Retinal pigment epithelial cell (primary cell): ENCODE measurements around the gene RIN1.

Experiments
- DNase-seq: peaks from one replicate; pipeline ENCODE4 v3.0.0-alpha.2; 2010; ENCODE audit warnings: low read depth
- H3K4me3 ChIP-seq: 2 replicates; pipeline ENCODE4 v1.5.1; 2011; ENCODE audit warnings: mild to moderate bottlenecking, low read length, control low read depth, moderate library complexity
- TF ChIP-seq, protein P1 (sequence below): conservative IDR thresholded peaks from 2 replicates; pipeline ENCODE4 v1.5.1; 2011; ENCODE audit warnings: low read depth, low read length, control low read depth, inconsistent platforms

RIN1 gene

DNA sequence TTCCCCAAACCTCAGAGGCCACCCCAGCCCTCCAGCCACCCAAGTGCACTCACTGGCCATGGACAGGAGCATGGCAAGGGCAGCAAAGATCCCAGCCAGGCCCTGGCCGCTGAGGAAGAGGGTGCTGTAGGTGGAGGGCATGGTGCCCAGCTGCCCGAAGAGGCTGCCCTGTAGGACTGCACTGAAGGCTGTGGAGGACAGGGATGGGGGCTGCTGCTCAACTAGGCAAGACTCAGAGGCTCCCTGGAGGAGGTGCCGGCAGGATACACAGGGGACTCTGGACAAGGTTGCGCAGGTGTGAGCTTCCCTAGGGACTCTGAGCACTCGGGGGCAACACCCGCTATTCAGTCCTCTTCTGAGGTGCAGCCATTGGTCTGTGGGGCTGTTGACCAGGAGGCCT, 32.2 kb upstream of the RIN1 start:
- DNase-seq, result no peak
- TF ChIP-seq, protein P1, sequence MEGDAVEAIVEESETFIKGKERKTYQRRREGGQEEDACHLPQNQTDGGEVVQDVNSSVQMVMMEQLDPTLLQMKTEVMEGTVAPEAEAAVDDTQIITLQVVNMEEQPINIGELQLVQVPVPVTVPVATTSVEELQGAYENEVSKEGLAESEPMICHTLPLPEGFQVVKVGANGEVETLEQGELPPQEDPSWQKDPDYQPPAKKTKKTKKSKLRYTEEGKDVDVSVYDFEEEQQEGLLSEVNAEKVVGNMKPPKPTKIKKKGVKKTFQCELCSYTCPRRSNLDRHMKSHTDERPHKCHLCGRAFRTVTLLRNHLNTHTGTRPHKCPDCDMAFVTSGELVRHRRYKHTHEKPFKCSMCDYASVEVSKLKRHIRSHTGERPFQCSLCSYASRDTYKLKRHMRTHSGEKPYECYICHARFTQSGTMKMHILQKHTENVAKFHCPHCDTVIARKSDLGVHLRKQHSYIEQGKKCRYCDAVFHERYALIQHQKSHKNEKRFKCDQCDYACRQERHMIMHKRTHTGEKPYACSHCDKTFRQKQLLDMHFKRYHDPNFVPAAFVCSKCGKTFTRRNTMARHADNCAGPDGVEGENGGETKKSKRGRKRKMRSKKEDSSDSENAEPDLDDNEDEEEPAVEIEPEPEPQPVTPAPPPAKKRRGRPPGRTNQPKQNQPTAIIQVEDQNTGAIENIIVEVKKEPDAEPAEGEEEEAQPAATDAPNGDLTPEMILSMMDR, result no peak
- H3K4me3 ChIP-seq, result no peak overlapping the region

DNA sequence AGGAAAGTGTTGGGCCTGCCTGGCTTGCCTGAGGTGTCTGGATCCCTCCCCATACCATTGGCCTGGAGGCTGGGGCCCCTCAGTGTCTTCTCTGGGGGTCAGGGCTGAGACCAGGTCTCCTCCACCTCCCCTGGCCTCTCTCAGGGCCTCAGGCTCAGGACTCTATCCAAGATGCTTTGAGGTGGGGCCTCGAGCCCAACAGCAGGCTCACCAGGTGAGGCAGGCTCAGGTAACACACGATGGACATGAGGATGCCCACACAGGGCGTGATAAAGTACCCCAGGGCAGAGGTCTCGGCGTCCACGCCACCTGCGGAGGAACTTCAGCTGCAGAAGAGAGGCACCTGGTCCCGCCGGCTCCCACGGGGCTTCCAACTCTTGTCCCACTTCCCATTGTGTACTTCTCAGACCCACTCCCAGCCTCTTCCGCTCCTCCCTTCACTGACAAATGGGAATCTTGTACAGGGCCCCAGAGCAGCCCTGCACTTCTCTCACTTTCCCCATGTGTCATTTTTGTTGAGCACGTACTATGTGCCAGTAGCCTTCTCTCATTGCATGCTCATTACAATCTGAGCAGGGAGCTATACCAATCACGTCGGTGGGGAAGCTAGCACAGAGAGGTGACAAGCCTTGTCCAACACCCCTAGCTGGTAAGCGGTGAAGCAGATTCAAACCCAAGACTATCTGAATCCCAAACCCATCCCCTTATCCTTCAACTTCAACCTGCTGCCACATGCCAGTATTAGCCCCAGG, 31.5 kb upstream of the RIN1 start:
- no peak overlapping the region for H3K4me3 ChIP-seq
- TF ChIP-seq, protein P1, result no peak
- no peak for DNase-seq

DNA sequence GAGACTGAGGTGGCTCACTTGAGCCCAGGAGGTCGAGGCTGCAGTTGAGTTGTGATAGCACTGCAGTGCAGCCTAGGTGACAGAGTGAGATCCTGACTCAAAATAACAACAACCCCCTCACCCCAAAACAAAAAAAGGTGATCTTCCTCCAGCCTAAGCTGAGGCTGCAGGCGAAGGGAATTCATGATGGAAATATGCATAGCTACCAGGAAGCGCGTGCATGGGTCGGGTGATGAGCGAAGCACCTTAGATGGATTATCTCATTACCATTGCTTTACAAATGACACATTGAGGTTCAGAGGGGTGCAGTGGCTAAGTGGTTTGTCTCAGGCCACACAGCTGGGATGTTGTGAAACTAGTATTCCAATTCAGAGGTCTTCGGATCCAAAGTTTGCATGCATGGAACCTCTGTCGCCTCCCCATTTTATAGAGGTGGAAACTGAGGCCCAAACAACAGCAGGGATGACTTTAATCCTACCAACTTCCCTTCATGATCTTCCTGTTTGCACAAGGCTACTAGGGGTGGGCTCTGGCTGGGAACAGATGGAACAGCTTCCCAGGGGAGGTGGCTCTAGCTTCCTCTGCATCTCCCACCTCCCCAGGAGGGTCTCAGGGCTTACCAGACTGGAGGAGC, 30.7 kb upstream of the RIN1 start:
- no peak overlapping the region for H3K4me3 ChIP-seq
- TF ChIP-seq, protein P1, result no peak
- DNase-seq, result no peak

GRCh38 chr11:66365711-66366619, 29.7 kb upstream of the RIN1 start:
- no peak for DNase-seq
- TF ChIP-seq, protein P1, result no peak
- H3K4me3 ChIP-seq, result no peak overlapping the region

DNA sequence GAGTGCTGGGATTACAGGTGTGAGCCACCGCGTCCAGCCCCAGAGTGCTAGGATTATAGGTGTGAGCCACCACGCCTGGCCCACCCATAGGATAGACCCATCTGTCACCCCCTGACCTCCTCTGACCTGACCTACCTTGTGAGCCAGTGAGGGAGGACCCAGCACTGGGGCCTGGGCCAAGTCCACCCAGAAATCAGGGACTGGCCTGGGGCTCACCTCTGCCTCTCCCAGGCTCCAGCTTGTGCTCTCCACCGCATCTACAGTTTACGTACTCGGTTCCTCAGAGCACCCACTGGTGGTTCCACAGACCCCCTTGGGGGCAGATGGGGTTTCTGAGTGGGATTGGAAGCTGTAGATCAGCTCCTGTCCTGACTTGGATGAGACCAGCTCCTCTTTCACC, 28.9 kb upstream of the RIN1 start:
- TF ChIP-seq, protein P1, result no peak
- DNase-seq, result no peak
- no peak overlapping the region for H3K4me3 ChIP-seq

DNA sequence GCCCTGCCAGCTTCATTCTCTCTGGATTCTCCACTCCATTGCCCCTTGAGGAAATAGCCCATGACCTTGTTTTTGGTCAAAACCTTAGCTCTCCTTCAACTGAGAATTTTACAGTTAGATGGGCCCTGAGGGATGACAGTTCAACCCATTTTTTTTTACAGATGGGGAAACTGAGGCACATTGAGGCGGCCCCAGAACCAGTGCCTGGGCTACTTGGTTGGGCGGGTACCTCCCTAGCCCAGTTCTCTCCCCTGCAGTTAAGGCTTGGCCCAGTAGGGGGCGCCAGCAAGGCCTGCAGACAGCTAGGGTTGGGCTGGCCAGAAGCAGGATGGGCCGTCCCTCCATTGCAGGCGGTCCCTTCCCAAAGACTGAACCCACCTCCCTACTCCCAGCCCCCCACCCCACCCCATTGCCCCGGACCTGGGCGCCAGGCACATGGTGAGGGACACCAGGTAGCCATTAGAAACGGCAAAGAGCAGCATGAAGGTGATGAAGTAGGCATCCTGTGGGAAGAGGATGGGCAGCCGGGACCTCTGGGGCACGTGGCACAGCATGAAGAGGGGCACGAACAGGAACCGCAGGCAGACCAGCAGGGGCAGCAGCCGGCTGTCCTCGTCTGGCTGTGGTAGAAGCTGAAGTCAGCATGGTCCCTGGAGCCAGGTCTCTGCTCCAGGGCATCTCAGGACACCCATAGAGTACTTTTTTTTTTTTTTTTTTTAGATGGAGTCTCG, 27.7 kb upstream of the RIN1 start:
- H3K4me3 ChIP-seq, result no peak overlapping the region
- TF ChIP-seq, protein P1, result peak; percentile 78
- no peak for DNase-seq
